Measurements from ENCODE around the gene PTGER3.

DNA sequence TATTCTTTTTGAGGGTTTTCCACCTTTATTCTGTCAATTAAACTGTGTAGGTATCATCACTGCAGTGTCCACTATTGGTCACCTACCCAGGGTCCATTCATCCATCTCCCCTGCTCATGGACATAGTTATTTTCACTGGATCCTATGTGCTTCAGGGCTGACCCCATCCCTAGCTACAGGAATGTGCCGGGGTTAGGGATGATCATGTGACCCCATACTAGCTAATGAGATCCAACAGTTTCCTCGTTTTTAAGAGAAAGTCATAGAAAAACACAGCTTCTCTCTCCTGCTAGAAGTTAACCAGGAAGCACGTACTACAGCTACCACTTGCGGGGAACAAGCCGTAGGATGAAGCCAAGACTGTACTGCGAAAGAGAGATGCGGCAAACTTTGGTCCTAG lies 19.6 kb downstream of the PTGER3 start:
- TF ChIP-seq, protein P1, sequence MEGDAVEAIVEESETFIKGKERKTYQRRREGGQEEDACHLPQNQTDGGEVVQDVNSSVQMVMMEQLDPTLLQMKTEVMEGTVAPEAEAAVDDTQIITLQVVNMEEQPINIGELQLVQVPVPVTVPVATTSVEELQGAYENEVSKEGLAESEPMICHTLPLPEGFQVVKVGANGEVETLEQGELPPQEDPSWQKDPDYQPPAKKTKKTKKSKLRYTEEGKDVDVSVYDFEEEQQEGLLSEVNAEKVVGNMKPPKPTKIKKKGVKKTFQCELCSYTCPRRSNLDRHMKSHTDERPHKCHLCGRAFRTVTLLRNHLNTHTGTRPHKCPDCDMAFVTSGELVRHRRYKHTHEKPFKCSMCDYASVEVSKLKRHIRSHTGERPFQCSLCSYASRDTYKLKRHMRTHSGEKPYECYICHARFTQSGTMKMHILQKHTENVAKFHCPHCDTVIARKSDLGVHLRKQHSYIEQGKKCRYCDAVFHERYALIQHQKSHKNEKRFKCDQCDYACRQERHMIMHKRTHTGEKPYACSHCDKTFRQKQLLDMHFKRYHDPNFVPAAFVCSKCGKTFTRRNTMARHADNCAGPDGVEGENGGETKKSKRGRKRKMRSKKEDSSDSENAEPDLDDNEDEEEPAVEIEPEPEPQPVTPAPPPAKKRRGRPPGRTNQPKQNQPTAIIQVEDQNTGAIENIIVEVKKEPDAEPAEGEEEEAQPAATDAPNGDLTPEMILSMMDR (IDR thresholded peaks at IDR 0.05) = no peak
- TF ChIP-seq POLR2A (IDR thresholded peaks at IDR 0.05) = no peak

Data from ovary (tissue), 3 donors.